ENCODE results near the gene CCND3.
"Not testable (repeated sequence)": the region's sequence is repeated elsewhere in the genome, so short reads cannot be mapped to it uniquely, and the experiment has no call there.

The CCND3 gene

GRCh38 chr6:41947581-41948220 is 6.1 kb upstream of the CCND3 start:
- FAIRE-seq: no peak

GRCh38 chr6:41943456-41943855 is 1.8 kb upstream of the CCND3 start:
- FAIRE-seq: no peak

GRCh38 chr6:41942882-41943281 is 1.3 kb upstream of the CCND3 start:
- FAIRE-seq: not testable (repeated sequence)

GRCh38 chr6:41942067-41942851 is 651 bp upstream of the CCND3 start:
- no peak for FAIRE-seq

GRCh38 chr6:41940759-41941279 is 789 bp downstream of the CCND3 start:
- no peak for FAIRE-seq

GRCh38 chr6:41939848-41940758 is 1.5 kb downstream of the CCND3 start:
- FAIRE-seq: no peak

GRCh38 chr6:41939176-41939847 is 2.3 kb downstream of the CCND3 start:
- FAIRE-seq: no peak

GRCh38 chr6:41938590-41939175 is 2.9 kb downstream of the CCND3 start:
- no peak for FAIRE-seq

GRCh38 chr6:41937861-41938574 is 3.6 kb downstream of the CCND3 start:
- FAIRE-seq: no peak

- no peak for FAIRE-seq
Observed at GRCh38 chr6:41937472-41937860, 4.1 kb downstream of the CCND3 start.

- FAIRE-seq: no peak
Observed at GRCh38 chr6:41936073-41936837, 5.4 kb downstream of the CCND3 start.

- FAIRE-seq: no peak
Observed at GRCh38 chr6:41935685-41936072, 5.9 kb downstream of the CCND3 start.

- no peak for FAIRE-seq
Observed at GRCh38 chr6:41935193-41935574, 6.4 kb downstream of the CCND3 start.

GRCh38 chr6:41934278-41935192 is 7.1 kb downstream of the CCND3 start:
- FAIRE-seq: no peak

GRCh38 chr6:41932378-41932777 is 9.2 kb downstream of the CCND3 start:
- no peak for FAIRE-seq

- FAIRE-seq: no peak
Observed at GRCh38 chr6:41931792-41932191, 9.8 kb downstream of the CCND3 start.

- no peak for FAIRE-seq
Observed at GRCh38 chr6:41929924-41930323, 11.7 kb downstream of the CCND3 start.

GRCh38 chr6:41927253-41927652 is 14.4 kb downstream of the CCND3 start:
- no peak for FAIRE-seq

GRCh38 chr6:41922154-41922553 is 19.5 kb downstream of the CCND3 start:
- FAIRE-seq: no peak

GRCh38 chr6:41921712-41921998 is 20.0 kb downstream of the CCND3 start:
- FAIRE-seq: no peak

Data from colon (tissue), 2 donors.